H7 (cell line): ENCODE measurements around the gene FAM240B. TPM values are rescaled to one million over a fixed set of nuclear protein-coding genes. Genes with fewer than 3 reads are reported as not detected.

Experiments used
- DNase-seq: peaks from one replicate; pipeline ENCODE4 v3.0.0; 2012
- H3K27me3 ChIP-seq: 2 replicates; pipeline ENCODE4 v1.6.0; 2011; ENCODE audit warnings: mild to moderate bottlenecking, low read length; ENCODE audit not compliant: control insufficient read depth, insufficient read depth
- H3K36me3 ChIP-seq: replicated peaks from 2 replicates; pipeline ENCODE4 v1.5.1; 2011; ENCODE audit warnings: low read length; ENCODE audit not compliant: control insufficient read depth, insufficient read depth
- H3K4me3 ChIP-seq: 2 replicates; pipeline ENCODE4 v1.5.1; 2011; ENCODE audit warnings: low read depth, mild to moderate bottlenecking, control low read depth, low read length, moderate library complexity; ENCODE audit not compliant: insufficient read depth
- total RNA-seq: library from RNA; depleted of rRNA; stranded (reverse); fragments of >200 nt; shearing (Covaris generic); gene quantifications from 2 replicates; pipeline ENCODE4 v1.2.3, GENCODE V29; 2014

Gene FAM240B
- total RNA-seq, 1 experiment from 2014 or later = not detected

DNA sequence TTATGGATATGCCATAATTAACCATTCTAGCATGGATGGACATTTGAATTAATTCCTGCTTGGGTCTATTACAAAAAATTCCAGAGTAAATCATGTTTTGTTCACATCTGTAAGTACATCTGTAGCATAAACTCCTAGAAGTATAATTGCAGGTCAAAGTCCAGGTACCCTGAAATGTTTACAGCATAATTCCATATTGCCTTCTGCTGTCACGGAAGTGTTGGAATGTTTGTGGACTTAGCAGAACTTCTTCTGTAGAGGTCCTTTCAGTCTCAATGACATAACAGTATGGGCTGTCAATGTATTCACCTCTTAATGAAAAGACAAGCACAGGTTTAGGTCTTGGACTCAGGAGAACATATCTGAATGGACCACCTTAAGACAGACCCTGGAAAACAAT is 1.8 kb downstream of the FAM240B start:
- Histone ChIP-seq H3K36me3 (no peaks in the 10 kb centered on the region), H3K4me3 (no peak overlapping the region), H3K27me3 (no peaks in the 10 kb centered on the region)
- no peak for DNase-seq

- Histone ChIP-seq H3K27me3 (no peaks in the 10 kb centered on the region), H3K36me3 (no peaks in the 10 kb centered on the region), H3K4me3 (no peak overlapping the region)
- no peak for DNase-seq
Observed at GRCh38 chr9:38715684-38716083, 4.2 kb downstream of the FAM240B start.

GRCh38 chr9:38713426-38713825 is 6.5 kb downstream of the FAM240B start:
- H3K4me3 ChIP-seq = no peak overlapping the region
- no peak for DNase-seq

DNA sequence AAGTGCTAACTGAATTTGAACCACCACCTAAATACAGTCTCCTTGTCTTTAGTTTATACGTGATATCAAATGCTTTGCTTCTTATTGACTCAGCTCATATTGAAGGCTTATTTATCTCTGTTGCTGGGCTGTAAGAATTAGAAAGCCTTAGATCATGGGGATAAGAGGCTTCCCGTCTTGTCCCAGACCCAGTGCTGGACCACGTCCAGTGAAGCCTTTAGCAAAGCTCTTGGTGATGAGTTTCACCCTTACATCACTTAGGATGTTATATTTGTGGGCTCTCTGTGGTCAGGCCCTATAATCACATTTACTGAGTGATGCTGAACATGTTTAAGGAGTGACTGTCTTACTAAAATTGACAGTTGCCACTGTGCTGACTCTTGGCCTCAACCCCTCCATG is 11.2 kb downstream of the FAM240B start:
- DNase-seq = no peak
- no peaks in the 10 kb centered on the region for H3K36me3 ChIP-seq
- H3K27me3 ChIP-seq = no peaks in the 10 kb centered on the region
- no peak overlapping the region for H3K4me3 ChIP-seq

More at GRCh38 chr9:38713426-38713825, 6.5 kb downstream of the FAM240B start:
- no peaks in the 10 kb centered on the region for H3K36me3 ChIP-seq
- H3K27me3 ChIP-seq = no peaks in the 10 kb centered on the region

GRCh38 chr9:38707885-38708637 is 11.9 kb downstream of the FAM240B start:
- Histone ChIP-seq H3K27me3 (no peaks in the 10 kb centered on the region), H3K36me3 (no peaks in the 10 kb centered on the region), H3K4me3 (no peak overlapping the region)
- DNase-seq = peak; percentile 70

- no peaks in the 10 kb centered on the region for H3K27me3 ChIP-seq
- no peak for DNase-seq
- H3K36me3 ChIP-seq = no peaks in the 10 kb centered on the region
- no peak overlapping the region for H3K4me3 ChIP-seq
Observed at GRCh38 chr9:38706493-38706892, 13.4 kb downstream of the FAM240B start.

DNA sequence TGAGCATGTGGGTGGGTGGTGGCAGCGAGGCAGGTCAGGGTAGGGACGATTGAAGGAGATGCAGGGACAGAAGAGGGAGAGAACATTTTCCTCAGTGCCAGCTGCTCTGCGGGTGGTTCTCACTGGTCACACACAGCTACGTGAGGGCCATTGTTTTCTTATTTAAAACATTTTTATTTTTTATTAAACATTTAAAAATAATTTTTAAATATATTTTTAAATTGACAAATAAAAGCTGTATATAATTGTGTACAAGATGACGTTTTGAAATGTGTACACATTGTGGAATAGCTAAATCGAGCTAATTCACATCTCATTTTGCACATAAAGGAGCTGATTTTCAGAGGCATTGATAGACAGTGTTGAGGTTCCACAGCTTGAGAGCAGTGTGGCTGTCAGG is 14.0 kb downstream of the FAM240B start:
- Histone ChIP-seq H3K4me3 (no peak overlapping the region), H3K36me3 (no peaks in the 10 kb centered on the region), H3K27me3 (no peaks in the 10 kb centered on the region)
- no peak for DNase-seq

DNA sequence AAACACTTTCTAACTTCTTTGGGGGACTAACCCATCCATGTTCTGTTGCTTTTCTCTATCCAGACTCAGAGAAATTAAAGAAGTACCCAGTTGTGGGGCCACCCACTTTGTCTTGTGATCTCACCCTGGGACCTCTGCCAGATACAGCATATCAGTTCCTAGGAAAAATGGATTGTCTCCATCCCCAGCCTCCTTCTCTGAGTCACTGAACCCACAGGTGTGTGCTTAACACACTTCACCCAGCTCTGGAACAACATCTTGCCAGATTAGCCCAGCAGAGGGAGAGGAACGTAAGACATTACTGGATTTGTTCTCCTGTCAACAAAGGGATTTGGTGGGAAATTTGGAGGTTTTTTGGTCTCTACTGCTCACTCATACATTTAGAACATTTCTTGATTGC is 19.2 kb downstream of the FAM240B start:
- no peak overlapping the region for H3K4me3 ChIP-seq
- no peak for DNase-seq
- H3K27me3 ChIP-seq = no peaks in the 10 kb centered on the region
- no peaks in the 10 kb centered on the region for H3K36me3 ChIP-seq

DNA sequence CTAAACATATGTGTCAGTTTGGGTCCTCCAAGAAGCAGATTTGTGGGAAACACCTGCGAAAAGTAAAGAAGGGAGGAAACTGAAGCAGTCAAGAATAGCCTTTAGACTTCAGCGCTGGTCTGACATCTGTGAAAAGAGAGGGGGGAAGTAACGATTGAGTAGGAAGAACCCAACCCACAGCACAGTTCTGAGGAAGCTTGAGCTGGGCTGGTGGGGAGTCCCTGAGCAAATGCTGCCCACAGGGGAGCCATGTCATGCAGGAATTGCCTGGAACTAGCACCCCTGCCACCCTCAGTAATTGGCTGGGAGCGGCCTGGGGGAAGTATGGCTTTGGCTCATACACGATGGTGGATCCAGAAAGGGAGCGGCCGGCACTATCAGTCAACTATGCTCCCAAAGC is 20.6 kb downstream of the FAM240B start:
- Histone ChIP-seq H3K27me3 (no peaks in the 10 kb centered on the region), H3K36me3 (no peaks in the 10 kb centered on the region), H3K4me3 (no peak overlapping the region)
- DNase-seq = no peak

GRCh38 chr9:38697776-38698300 is 22.1 kb downstream of the FAM240B start:
- Histone ChIP-seq H3K36me3 (no peaks in the 10 kb centered on the region), H3K27me3 (no peaks in the 10 kb centered on the region; the same call in 1 of the 2 replicates), H3K4me3 (no peak overlapping the region)
- no peak for DNase-seq

- DNase-seq = no peak
- Histone ChIP-seq H3K36me3 (no peaks in the 10 kb centered on the region), H3K4me3 (no peak overlapping the region), H3K27me3 (no peaks in the 10 kb centered on the region; the same call in 1 of the 2 replicates)
Observed at GRCh38 chr9:38696999-38697398, 22.9 kb downstream of the FAM240B start.

- H3K36me3 ChIP-seq = no peaks in the 10 kb centered on the region
- H3K4me3 ChIP-seq = no peak overlapping the region
- no peak for DNase-seq
- H3K27me3 ChIP-seq = no peaks in the 10 kb centered on the region; the same call in 1 of the 2 replicates
Observed at GRCh38 chr9:38694676-38695075, 25.3 kb downstream of the FAM240B start.

DNA sequence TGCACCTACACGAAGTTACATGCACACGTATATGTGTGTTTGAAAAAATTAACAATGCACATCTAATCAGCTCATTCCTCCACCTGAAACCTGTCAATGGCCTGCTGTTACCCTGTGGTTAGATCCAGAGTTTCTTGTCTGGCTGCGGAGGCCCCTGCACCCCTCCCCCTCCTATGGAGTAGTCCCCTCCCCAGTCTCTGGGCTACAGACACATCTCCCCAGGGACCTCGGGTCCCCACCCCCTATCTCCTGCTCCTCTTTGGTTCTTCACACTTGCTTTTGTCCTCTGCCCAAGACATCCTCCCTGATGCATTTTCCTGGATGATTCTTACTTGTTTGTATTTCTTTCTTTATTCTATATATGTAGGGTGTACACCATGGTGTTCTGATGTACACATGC is 27.2 kb downstream of the FAM240B start:
- Histone ChIP-seq H3K36me3 (no peaks in the 10 kb centered on the region), H3K4me3 (no peak overlapping the region), H3K27me3 (no peaks in the 10 kb centered on the region; the same call in 1 of the 2 replicates)
- peak; percentile 53 for DNase-seq

- no peaks in the 10 kb centered on the region for H3K36me3 ChIP-seq
- DNase-seq = no peak
- H3K4me3 ChIP-seq = no peak overlapping the region
- H3K27me3 ChIP-seq = no peaks in the 10 kb centered on the region; the same call in 1 of the 2 replicates
Observed at GRCh38 chr9:38690574-38690973, 29.4 kb downstream of the FAM240B start.

DNA sequence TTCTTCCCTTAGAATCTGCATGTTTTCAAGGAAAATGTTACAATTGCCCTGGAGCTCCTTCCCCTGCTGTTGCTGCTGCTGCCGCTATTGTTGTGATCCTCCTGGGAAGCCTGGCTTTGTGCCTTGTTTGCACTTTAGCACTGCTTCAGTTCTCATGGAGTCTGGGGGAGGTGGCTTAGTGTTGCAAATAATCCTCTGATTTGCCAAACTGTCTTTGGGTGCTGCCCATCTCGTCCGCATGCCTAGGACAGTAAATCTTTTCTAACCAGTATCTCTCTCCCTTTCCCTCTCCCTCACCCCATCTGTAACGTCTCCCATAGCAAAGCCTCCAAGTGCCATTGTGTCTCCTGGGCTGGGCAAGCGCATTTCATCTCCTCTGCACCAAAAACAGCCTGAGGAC is 30.3 kb downstream of the FAM240B start:
- H3K4me3 ChIP-seq = no peak overlapping the region
- no peaks in the 10 kb centered on the region for H3K36me3 ChIP-seq
- DNase-seq = peak; percentile 84
- H3K27me3 ChIP-seq = no peaks in the 10 kb centered on the region; the same call in 1 of the 2 replicates
